LNCaP clone FGC (cell line): ENCODE measurements around the gene PRND.
"Not testable (repeated sequence)": the region's sequence is repeated elsewhere in the genome, so short reads cannot be mapped to it uniquely, and the experiment has no call there.

Source experiments
- DNase-seq: peaks from one replicate; pipeline ENCODE4 v3.0.0-alpha.2; 2011; ENCODE audit warnings: low read depth
- H3K4me3 ChIP-seq: 2 replicates; pipeline ENCODE4 v1.5.1; 2011; ENCODE audit warnings: mild to moderate bottlenecking, low read depth, low read length, control low read depth
- CTCF ChIP-seq: IDR thresholded peaks from 2 replicates; pipeline ENCODE4 v1.5.1; 2012; ENCODE audit warnings: mild to moderate bottlenecking; ENCODE audit not compliant: control insufficient read depth, insufficient read depth; ENCODE audit errors: extremely low read depth

Gene PRND

DNA sequence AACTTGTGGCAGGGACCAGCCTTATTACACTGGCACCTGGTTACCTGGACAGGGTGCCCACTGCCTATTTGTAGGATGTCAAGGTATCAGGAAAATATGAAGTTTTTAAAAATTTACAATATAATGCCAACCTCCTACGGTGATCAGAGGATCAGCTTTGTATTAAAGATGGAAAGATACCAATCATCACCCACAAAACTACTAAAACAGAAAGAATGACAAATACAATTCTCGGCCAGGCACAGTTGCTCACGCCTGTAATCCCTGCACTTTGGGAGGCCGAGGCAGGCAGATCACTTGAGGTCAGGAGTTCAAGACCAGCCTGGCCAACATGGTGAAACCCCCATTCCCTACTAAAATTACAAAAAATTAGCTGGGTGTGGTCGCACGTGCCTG is 18.4 kb upstream of the PRND start:
- TF ChIP-seq CTCF, result no peak
- no peak overlapping the region for H3K4me3 ChIP-seq
- no peak for DNase-seq

- H3K4me3 ChIP-seq, DNase-seq: not testable (repeated sequence)
These were observed 14.8 kb upstream of the PRND start for GRCh38 chr20:4706941-4707340.

GRCh38 chr20:4708036-4708435 is 13.7 kb upstream of the PRND start:
- no peak overlapping the region for H3K4me3 ChIP-seq
- DNase-seq, result no peak
- no peak for TF ChIP-seq CTCF

DNA sequence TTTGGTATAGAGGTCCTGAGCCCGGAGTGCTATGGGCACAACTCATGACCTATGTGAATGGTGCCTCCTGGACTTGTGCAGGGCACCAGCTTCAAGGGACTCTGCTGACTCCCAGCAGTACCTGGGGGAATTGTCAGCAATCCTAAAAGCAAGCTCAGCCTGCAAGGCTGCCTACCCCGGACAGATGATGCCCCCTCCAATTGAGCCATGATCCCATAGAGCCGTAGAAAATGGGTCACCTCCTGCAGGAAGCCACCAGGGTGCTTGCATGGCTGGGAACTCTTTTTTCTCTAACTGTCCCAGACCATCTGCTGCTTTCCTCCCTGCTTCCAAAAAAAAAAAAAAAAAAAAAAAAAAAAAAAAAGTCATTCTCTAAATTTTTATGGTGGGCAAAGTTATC is 12.9 kb upstream of the PRND start:
- no peak for TF ChIP-seq CTCF
- no peak overlapping the region for H3K4me3 ChIP-seq
- no peak for DNase-seq

- H3K4me3 ChIP-seq, result no peak overlapping the region
- DNase-seq, result no peak
- no peak for TF ChIP-seq CTCF
These were observed 12.2 kb upstream of the PRND start for GRCh38 chr20:4709261-4710105.

DNA sequence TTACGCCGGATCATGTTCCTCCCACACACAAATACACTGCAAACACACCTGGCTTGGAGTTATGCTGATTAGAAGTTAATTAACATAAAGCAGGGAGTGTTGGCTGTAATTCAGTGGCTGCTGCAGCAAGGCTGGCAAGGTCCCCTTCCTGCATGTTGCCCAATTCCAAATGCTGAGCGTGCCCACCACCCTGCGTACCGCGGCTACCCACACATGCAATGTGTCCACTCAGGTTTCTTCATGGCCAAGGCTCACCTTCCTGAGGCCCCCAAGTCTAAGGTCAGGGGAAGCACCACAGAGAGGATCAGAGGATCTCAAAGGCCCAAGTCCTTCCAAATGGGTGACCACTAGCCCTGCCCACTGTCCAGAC is 11.6 kb upstream of the PRND start:
- DNase-seq, result no peak
- H3K4me3 ChIP-seq, result no peak overlapping the region
- no peak for TF ChIP-seq CTCF

DNA sequence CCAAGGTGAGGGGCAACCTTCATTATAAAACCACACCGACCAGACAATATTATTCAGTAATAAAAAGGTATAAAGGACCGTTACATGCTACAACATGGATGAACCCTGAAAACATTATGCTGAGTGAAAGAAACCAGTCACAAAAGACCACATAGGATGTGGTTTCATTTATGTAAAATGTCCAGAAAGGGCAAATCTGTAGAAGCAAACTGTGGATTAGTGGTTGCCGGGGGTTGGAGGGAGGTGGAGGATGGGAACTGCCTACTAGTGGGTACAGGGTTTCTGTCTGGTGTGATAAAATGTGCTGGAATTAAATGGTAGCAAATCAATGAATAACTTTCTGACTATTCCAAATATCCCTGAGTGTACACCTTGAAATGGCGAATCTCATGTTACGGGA is 10.2 kb upstream of the PRND start:
- no peak overlapping the region for H3K4me3 ChIP-seq
- no peak for DNase-seq
- no peak for TF ChIP-seq CTCF

GRCh38 chr20:4713401-4713800 is 8.3 kb upstream of the PRND start:
- TF ChIP-seq CTCF, result no peak
- H3K4me3 ChIP-seq, result no peak overlapping the region
- DNase-seq, result no peak
